ENCODE data around the gene FRAS1.
"Not testable (repeated sequence)": the region's sequence is repeated elsewhere in the genome, so short reads cannot be mapped to it uniquely, and the experiment has no call there.

Gene FRAS1

GRCh38 chr4:78296261-78296660, 239.1 kb downstream of the FRAS1 start:
- DNase-seq: no peak

DNA sequence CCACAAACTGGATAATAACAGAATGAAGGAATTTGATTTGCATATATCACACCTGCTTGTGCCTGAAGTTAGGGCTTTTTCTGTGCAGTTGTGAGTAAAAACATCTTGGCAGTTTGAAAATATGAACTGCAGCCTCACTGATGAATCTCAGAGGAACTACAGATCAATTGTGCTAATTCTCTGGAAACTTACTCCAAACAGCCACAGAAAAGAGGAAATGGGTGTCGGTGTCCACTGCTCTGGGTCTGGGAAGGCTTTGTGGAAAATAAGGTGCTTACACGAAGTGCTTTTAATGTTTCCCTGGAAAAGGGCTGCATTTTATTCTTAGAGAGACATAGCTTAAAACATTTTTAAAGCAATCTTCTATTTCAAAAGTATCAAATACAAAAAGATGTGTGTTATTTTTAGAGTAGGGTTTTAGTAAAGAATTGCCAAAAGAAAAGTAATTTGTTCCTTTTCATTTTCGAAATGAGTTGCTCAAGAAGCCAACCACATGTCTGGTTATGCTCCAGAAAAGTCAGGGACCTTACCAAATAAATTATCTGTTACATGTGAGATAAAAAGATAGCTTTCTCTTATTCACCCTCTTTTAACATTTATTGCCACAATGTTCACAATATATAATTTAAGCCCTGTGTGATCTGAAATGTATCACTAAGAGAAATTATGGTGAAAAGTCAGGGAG, 240.1 kb downstream of the FRAS1 start:
- DNase-seq: no peak

- no peak for DNase-seq
Observed at GRCh38 chr4:78298618-78299017, 241.5 kb downstream of the FRAS1 start.

DNA sequence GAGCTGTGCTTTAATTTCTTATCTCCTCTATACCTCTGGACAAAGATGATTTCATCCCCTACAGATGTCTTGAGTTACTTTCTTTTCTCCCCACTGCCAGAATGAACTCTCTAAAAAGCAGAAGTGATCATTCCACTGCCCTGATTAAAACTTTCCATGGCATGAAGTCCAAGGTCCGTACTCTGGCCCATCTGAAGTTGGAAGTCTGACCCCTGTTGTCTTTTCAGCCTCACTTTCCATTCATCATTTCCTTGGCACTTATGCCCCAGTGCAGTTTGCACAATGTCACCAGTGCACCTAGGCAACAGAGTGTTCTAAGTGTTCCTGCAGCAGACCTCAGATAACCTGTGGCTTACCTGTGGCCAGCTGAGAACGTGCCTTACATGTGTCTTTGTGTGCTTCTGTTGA, 242.4 kb downstream of the FRAS1 start:
- no peak for DNase-seq

GRCh38 chr4:78307263-78307662, 250.1 kb downstream of the FRAS1 start:
- not testable (repeated sequence) for DNase-seq

DNA sequence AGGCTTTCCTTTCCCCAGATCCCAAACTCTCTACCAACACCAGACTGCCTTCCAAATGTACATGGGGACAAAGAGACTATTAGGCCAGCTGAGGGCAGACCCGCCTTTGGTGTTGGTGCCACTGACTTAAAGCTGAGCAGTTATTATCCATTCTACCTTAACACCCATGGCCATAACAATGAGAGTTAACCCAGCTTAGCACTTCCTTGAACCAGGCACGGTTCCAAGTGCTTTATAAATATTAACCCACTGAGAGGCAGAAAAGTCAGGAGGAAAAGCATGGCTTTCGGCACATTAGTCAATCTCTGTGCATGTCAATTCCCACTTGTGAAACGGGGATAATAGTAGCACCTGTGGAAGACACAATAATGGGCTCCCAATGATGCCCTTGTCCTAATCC, 251.4 kb downstream of the FRAS1 start:
- no peak for DNase-seq

GRCh38 chr4:78309352-78309751, 252.2 kb downstream of the FRAS1 start:
- no peak for DNase-seq

GRCh38 chr4:78310007-78310739, 253.1 kb downstream of the FRAS1 start:
- no peak for DNase-seq

- no peak for DNase-seq
Observed at GRCh38 chr4:78310740-78311115, 253.6 kb downstream of the FRAS1 start.

DNA sequence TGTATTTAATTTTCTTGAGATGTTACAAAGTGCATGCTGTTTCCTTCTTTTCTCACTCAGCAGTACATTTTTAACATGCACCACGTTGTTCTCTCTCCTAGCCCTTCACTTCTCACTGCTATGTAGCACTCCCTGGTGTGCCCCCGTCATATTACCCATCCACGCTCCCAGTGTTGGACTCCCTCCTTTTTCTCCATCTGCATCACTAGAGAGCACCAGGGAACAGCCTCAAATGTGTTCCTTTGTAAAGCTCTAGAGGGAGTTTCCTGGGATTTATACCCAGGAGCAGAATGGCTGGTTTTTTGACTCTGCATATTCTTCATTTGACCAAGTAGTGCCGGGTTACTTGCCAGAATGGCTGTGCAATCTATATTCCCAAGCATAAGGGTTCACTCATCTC, 254.2 kb downstream of the FRAS1 start:
- no peak for DNase-seq

DNA sequence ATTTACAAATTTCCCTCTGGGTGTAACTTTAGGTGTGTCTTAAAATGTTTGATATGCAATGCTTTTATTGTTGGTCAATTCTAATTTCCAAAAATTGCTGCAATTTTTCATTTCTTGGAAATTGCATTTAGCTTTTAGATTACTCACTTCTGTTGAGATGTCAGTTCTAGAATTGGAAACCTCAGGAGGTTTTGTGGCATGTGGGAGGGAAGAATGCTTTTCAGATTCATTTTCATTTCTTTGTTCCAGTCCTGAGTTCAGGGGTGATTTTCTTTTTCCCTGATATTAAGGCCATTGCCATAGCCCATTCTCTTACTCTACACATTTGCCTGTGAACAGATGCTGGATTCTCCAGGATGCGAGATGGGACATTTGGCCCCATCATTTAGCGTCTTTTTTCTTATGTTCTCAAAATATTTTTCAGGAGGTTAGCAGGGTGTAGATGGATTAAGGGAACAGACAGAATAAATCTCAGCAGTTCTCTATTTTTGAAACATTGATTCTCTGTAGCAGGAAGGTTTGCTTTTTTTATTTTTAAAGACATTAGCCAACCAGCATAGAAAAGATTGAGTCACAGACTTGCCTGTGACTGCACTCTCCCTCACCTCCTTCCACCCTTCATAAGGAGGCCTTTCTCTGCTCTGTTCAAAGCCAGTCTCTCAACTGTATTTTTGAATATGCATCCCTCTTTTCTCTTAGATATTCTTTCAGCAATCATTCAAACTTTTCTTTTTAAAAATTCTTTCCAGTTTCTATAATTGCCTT, 256.0 kb downstream of the FRAS1 start:
- no peak for DNase-seq

- DNase-seq: no peak
Observed at GRCh38 chr4:78313754-78314120, 256.6 kb downstream of the FRAS1 start.

- DNase-seq: no peak
Observed at GRCh38 chr4:78318126-78318525, 261.0 kb downstream of the FRAS1 start.

DNA sequence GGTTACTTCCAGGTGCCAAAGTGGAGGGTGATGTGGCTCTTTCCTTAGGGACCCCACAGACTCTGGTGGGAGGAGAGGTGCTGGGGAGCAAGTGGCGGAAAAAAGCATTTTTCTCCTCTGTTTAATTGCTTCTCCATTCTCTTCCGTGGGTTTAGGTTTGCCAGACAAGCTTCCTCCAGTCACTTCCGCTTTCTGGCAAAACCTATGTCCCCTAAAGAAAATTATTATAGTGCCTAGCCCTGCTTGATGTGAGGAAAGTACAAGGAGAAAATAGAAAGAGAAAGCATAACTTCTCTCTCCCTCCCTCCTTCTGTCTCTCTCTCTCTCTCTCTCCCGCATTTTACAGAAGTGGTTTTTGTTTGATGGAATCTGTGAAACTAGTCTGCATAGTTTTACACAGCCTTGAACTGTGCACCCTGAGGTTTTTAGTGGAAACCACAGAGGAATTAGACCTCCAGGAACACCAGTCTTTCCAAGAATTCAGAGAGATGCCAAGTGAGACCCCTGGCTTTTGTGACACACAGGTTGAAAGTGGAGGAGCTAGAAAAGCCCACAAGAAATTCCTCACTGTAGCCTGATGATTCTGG, 263.3 kb downstream of the FRAS1 start:
- DNase-seq: no peak

- DNase-seq: no peak
Observed at GRCh38 chr4:78322032-78322431, 264.9 kb downstream of the FRAS1 start.

DNA sequence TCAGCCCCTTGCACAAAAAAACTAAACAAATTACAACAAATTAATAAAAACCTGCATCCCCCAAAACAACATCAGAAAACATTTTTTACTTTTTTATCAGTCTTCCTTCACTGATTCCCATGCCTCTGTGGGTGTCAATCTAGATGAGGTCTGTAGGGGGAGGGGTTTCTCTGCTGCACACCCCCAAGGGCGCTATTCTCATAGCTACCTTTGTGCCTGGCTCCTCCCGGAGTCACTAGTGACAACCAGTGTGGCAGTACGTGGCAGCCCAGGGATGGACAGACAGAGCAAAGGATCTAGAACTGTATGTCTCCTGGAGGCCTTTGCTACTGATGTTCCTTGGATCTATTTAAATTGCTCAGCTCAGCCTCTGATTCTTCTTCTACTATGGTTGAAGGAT, 266.3 kb downstream of the FRAS1 start:
- DNase-seq: no peak

GRCh38 chr4:78324625-78325024, 267.5 kb downstream of the FRAS1 start:
- DNase-seq: no peak

- no peak for DNase-seq
Observed at GRCh38 chr4:78325271-78326157, 268.4 kb downstream of the FRAS1 start.

GRCh38 chr4:78328591-78328990, 271.5 kb downstream of the FRAS1 start:
- DNase-seq: not testable (repeated sequence)

GRCh38 chr4:78331186-78331585, 274.1 kb downstream of the FRAS1 start:
- no peak for DNase-seq

GRCh38 chr4:78331965-78332364, 274.8 kb downstream of the FRAS1 start:
- no peak for DNase-seq

GRCh38 chr4:78332976-78333375, 275.9 kb downstream of the FRAS1 start:
- no peak for DNase-seq
